ENCODE data around the gene KCNAB3. TPM values are rescaled to one million over a fixed set of nuclear protein-coding genes. Genes with fewer than 3 reads are reported as not detected.
A peak's percentile ranks its signal among the peaks of the same experiment; 100 is the strongest.
"Not testable (repeated sequence)": the region's sequence is repeated elsewhere in the genome, so short reads cannot be mapped to it uniquely, and the experiment has no call there.

The KCNAB3 gene
- total RNA-seq, 2 donors from 2014 or later: 5.9 to 8.4 TPM

GRCh38 chr17:7953266-7953665, 23.6 kb upstream of the KCNAB3 start:
- H3K4me3 Mint-ChIP-seq; H3K4me1 Mint-ChIP-seq; H3K36me3 Mint-ChIP-seq (ENCODE audit: low read depth): not testable (repeated sequence)

GRCh38 chr17:7951143-7951792, 21.6 kb upstream of the KCNAB3 start:
- ATAC-seq (peak; percentile 67), DNase-seq (no peak)
- H3K9me3 ChIP-seq (ENCODE audit: control insufficient read depth, low read length, poor library complexity, severe bottlenecking): no peaks in the 10 kb centered on the region
- Mint-ChIP-seq H3K4me1 (peaks cover 7% of the 10 kb centered on the region), H3K27ac (peak overlapping the region; percentile 67), H3K27me3 (no peaks in the 10 kb centered on the region), H3K36me3 (ENCODE audit: low read depth) (peaks cover 12% of the 10 kb centered on the region), H3K4me3 (peak overlapping the region; percentile 76)

More at GRCh38 chr17:7953266-7953665, 23.6 kb upstream of the KCNAB3 start:
- not testable (repeated sequence) for H3K9me3 ChIP-seq (ENCODE audit: control insufficient read depth, low read length, poor library complexity, severe bottlenecking); H3K27ac Mint-ChIP-seq; H3K27me3 Mint-ChIP-seq; ATAC-seq; DNase-seq

GRCh38 chr17:7950578-7950977, 20.9 kb upstream of the KCNAB3 start:
- no peak for ATAC-seq
- Mint-ChIP-seq H3K36me3 (ENCODE audit: low read depth) (peaks cover 12% of the 10 kb centered on the region), H3K4me1 (peaks cover 7% of the 10 kb centered on the region), H3K4me3 (no peak overlapping the region), H3K27me3 (no peaks in the 10 kb centered on the region), H3K27ac (peak overlapping the region; percentile 67)
- DNase-seq: no peak
- H3K9me3 ChIP-seq (ENCODE audit: control insufficient read depth, low read length, poor library complexity, severe bottlenecking): no peaks in the 10 kb centered on the region

- Mint-ChIP-seq H3K4me3 (no peak overlapping the region), H3K4me1 (peaks cover 7% of the 10 kb centered on the region), H3K27ac (no peak overlapping the region), H3K27me3 (no peaks in the 10 kb centered on the region), H3K36me3 (ENCODE audit: low read depth) (peaks cover 12% of the 10 kb centered on the region)
- H3K9me3 ChIP-seq (ENCODE audit: control insufficient read depth, low read length, poor library complexity, severe bottlenecking): no peaks in the 10 kb centered on the region
- no peak for DNase-seq
- no peak for ATAC-seq
These were observed 18.0 kb upstream of the KCNAB3 start for GRCh38 chr17:7947651-7948050.

- H3K9me3 ChIP-seq (ENCODE audit: control insufficient read depth, low read length, poor library complexity, severe bottlenecking): no peaks in the 10 kb centered on the region
- peaks cover 12% of the 10 kb centered on the region for H3K36me3 Mint-ChIP-seq (ENCODE audit: low read depth)
- no peak for ATAC-seq
- no peak overlapping the region for H3K27ac Mint-ChIP-seq
- no peak overlapping the region for H3K4me3 Mint-ChIP-seq
- no peak for DNase-seq
- peaks cover 5% of the 10 kb centered on the region for H3K4me1 Mint-ChIP-seq
- H3K27me3 Mint-ChIP-seq: no peaks in the 10 kb centered on the region
These were observed 16.8 kb upstream of the KCNAB3 start for GRCh38 chr17:7946441-7946840.

GRCh38 chr17:7945651-7946050, 16.0 kb upstream of the KCNAB3 start:
- Mint-ChIP-seq H3K4me3 (no peak overlapping the region), H3K27ac (no peak overlapping the region), H3K4me1 (peaks cover 2% of the 10 kb centered on the region), H3K36me3 (ENCODE audit: low read depth) (peaks cover 12% of the 10 kb centered on the region), H3K27me3 (no peaks in the 10 kb centered on the region)
- DNase-seq (no peak), ATAC-seq (no peak)
- no peaks in the 10 kb centered on the region for H3K9me3 ChIP-seq (ENCODE audit: control insufficient read depth, low read length, poor library complexity, severe bottlenecking)

- peaks cover 18% of the 10 kb centered on the region for H3K36me3 Mint-ChIP-seq (ENCODE audit: low read depth)
- H3K9me3 ChIP-seq (ENCODE audit: control insufficient read depth, low read length, poor library complexity, severe bottlenecking): no peaks in the 10 kb centered on the region
- no peak overlapping the region for H3K27ac Mint-ChIP-seq
- H3K4me1 Mint-ChIP-seq: peaks cover 6% of the 10 kb centered on the region
- DNase-seq (no peak), ATAC-seq (no peak)
- H3K27me3 Mint-ChIP-seq: no peaks in the 10 kb centered on the region
- no peak overlapping the region for H3K4me3 Mint-ChIP-seq
These were observed 14.7 kb upstream of the KCNAB3 start for GRCh38 chr17:7944326-7944725.

GRCh38 chr17:7943291-7943690, 13.6 kb upstream of the KCNAB3 start:
- ATAC-seq (no peak), DNase-seq (no peak)
- H3K9me3 ChIP-seq (ENCODE audit: control insufficient read depth, low read length, poor library complexity, severe bottlenecking): no peaks in the 10 kb centered on the region
- Mint-ChIP-seq H3K27me3 (no peaks in the 10 kb centered on the region), H3K4me1 (peaks cover 6% of the 10 kb centered on the region), H3K4me3 (no peak overlapping the region), H3K36me3 (ENCODE audit: low read depth) (peaks cover 11% of the 10 kb centered on the region), H3K27ac (no peak overlapping the region)

GRCh38 chr17:7940743-7941142, 11.1 kb upstream of the KCNAB3 start:
- H3K9me3 ChIP-seq (ENCODE audit: control insufficient read depth, low read length, poor library complexity, severe bottlenecking): no peaks in the 10 kb centered on the region
- DNase-seq: no peak
- Mint-ChIP-seq H3K36me3 (ENCODE audit: low read depth) (peaks cover 8% of the 10 kb centered on the region), H3K4me1 (peaks cover 6% of the 10 kb centered on the region), H3K27me3 (no peaks in the 10 kb centered on the region), H3K27ac (peak overlapping the region; percentile 27), H3K4me3 (no peak overlapping the region)
- ATAC-seq: no peak

- DNase-seq (no peak), ATAC-seq (no peak)
- H3K4me3 Mint-ChIP-seq: no peak overlapping the region
- H3K4me1 Mint-ChIP-seq: peaks cover 8% of the 10 kb centered on the region
- H3K9me3 ChIP-seq (ENCODE audit: control insufficient read depth, low read length, poor library complexity, severe bottlenecking): no peaks in the 10 kb centered on the region
- H3K27ac Mint-ChIP-seq: peak overlapping the region; percentile 37
- H3K36me3 Mint-ChIP-seq (ENCODE audit: low read depth): peaks cover 8% of the 10 kb centered on the region
- no peaks in the 10 kb centered on the region for H3K27me3 Mint-ChIP-seq
These were observed 10.4 kb upstream of the KCNAB3 start for GRCh38 chr17:7940034-7940433.

GRCh38 chr17:7935859-7936258, 6.2 kb upstream of the KCNAB3 start:
- Mint-ChIP-seq H3K4me3 (no peak overlapping the region), H3K36me3 (ENCODE audit: low read depth) (peaks cover 12% of the 10 kb centered on the region), H3K27me3 (no peaks in the 10 kb centered on the region), H3K27ac (no peak overlapping the region), H3K4me1 (peaks cover 35% of the 10 kb centered on the region)
- H3K9me3 ChIP-seq (ENCODE audit: control insufficient read depth, low read length, poor library complexity, severe bottlenecking): no peaks in the 10 kb centered on the region
- ATAC-seq: no peak
- no peak for DNase-seq

- Mint-ChIP-seq H3K36me3 (ENCODE audit: low read depth) (peaks cover 7% of the 10 kb centered on the region), H3K27ac (peak overlapping the region; percentile 99), H3K4me3 (peak overlapping the region; percentile 100), H3K27me3 (no peaks in the 10 kb centered on the region), H3K4me1 (peaks cover 35% of the 10 kb centered on the region)
- no peak for DNase-seq
- H3K9me3 ChIP-seq (ENCODE audit: control insufficient read depth, low read length, poor library complexity, severe bottlenecking): no peaks in the 10 kb centered on the region
- no peak for ATAC-seq
These were observed 3.3 kb upstream of the KCNAB3 start for GRCh38 chr17:7932949-7933348.

- peaks cover 8% of the 10 kb centered on the region for H3K36me3 Mint-ChIP-seq (ENCODE audit: low read depth)
These were observed 2.8 kb upstream of the KCNAB3 start for GRCh38 chr17:7932483-7932891.

More at GRCh38 chr17:7932483-7932891, 2.8 kb upstream of the KCNAB3 start:
- Mint-ChIP-seq H3K4me3 (peak overlapping the region; percentile 100), H3K4me1 (peaks cover 37% of the 10 kb centered on the region), H3K27ac (peak overlapping the region; percentile 99), H3K27me3 (no peaks in the 10 kb centered on the region)
- peak; percentile 24 for ATAC-seq
- DNase-seq: peak in 1 of 3 donors; percentile 19
- no peaks in the 10 kb centered on the region for H3K9me3 ChIP-seq (ENCODE audit: control insufficient read depth, low read length, poor library complexity, severe bottlenecking)

Data from T-helper 17 cell (primary cell).